Measurements from ENCODE around the gene LPCAT1.

LPCAT1 gene

DNA sequence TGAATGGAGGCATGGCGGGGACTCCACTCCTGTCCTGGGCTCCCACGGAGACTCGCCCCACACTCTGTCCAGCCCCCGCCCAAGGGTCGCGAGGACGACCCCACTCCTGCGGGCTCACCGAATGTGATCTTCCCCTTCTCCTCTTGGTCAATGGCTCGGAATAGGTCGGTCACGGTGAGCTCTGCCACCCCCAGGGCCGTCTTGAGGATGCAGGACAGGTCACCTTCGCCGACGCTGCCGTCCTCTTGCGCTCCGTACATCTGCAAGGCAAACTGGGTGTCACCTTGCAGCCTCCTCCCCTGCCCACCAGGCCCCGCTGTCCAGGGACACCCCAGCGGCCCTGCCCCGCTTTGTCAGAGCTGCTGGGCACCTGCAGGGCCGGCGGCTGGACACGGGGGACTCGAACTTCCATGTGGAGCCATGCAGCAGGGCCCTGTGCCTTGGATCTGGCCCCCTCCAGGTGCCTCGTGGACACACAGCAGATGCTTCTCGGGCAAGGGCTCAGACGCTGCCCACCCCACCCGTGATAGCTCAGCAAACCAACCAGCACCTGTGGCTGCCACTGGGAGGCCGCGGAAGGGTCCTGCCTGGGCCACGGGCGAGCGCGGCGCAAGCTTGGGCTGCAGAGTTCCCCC, 57.0 kb downstream of the LPCAT1 start (continued):
- no peak for TF ChIP-seq PPARA (CRISPR knock-in tag; IDR thresholded peaks at IDR 0.05; ENCODE audit: borderline replicate concordance)
- no peak for TF ChIP-seq ZNF70 (CRISPR knock-in tag; IDR thresholded peaks at IDR 0.05)
- TF ChIP-seq ZFP3 (CRISPR knock-in tag; IDR thresholded peaks at IDR 0.05) = no peak
- TF ChIP-seq, protein P1, sequence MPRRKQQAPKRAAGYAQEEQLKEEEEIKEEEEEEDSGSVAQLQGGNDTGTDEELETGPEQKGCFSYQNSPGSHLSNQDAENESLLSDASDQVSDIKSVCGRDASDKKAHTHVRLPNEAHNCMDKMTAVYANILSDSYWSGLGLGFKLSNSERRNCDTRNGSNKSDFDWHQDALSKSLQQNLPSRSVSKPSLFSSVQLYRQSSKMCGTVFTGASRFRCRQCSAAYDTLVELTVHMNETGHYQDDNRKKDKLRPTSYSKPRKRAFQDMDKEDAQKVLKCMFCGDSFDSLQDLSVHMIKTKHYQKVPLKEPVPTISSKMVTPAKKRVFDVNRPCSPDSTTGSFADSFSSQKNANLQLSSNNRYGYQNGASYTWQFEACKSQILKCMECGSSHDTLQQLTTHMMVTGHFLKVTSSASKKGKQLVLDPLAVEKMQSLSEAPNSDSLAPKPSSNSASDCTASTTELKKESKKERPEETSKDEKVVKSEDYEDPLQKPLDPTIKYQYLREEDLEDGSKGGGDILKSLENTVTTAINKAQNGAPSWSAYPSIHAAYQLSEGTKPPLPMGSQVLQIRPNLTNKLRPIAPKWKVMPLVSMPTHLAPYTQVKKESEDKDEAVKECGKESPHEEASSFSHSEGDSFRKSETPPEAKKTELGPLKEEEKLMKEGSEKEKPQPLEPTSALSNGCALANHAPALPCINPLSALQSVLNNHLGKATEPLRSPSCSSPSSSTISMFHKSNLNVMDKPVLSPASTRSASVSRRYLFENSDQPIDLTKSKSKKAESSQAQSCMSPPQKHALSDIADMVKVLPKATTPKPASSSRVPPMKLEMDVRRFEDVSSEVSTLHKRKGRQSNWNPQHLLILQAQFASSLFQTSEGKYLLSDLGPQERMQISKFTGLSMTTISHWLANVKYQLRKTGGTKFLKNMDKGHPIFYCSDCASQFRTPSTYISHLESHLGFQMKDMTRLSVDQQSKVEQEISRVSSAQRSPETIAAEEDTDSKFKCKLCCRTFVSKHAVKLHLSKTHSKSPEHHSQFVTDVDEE (CRISPR knock-in tag; IDR thresholded peaks at IDR 0.05) = no peak
- TF ChIP-seq, protein P2, sequence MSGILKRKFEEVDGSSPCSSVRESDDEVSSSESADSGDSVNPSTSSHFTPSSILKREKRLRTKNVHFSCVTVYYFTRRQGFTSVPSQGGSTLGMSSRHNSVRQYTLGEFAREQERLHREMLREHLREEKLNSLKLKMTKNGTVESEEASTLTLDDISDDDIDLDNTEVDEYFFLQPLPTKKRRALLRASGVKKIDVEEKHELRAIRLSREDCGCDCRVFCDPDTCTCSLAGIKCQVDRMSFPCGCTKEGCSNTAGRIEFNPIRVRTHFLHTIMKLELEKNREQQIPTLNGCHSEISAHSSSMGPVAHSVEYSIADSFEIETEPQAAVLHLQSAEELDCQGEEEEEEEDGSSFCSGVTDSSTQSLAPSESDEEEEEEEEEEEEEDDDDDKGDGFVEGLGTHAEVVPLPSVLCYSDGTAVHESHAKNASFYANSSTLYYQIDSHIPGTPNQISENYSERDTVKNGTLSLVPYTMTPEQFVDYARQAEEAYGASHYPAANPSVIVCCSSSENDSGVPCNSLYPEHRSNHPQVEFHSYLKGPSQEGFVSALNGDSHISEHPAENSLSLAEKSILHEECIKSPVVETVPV (CRISPR knock-in tag; IDR thresholded peaks at IDR 0.05) = no peak
- no peak for TF ChIP-seq ZC3H10 (CRISPR knock-in tag; IDR thresholded peaks at IDR 0.05)
- TF ChIP-seq ISL1 (CRISPR knock-in tag; IDR thresholded peaks at IDR 0.05) = no peak

DNA sequence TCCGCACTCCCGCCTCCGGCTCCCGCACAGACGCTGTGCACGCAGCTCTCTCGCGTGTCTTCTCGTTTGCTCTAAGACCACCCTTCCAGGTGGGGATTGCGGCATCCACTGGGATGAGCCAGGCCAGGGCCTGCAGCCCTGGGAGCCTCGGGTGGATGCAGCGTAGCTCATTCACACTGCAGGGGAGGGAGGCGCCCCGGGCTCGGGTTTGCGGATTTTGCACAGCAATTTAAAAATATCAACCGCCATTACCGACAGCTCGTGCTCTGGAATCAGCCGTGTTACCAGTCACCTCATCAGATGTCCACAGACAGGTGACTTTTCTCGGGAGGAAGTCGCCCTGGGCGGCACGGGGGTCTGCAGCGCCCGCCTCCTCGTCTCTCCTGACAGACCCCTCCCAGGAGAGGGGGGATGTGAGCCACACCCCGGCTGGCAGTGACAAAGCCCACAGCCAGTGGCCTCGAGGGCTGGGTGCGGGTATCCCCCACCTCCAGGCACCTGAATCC, 57.7 kb downstream of the LPCAT1 start:
- TF ChIP-seq, protein P3, sequence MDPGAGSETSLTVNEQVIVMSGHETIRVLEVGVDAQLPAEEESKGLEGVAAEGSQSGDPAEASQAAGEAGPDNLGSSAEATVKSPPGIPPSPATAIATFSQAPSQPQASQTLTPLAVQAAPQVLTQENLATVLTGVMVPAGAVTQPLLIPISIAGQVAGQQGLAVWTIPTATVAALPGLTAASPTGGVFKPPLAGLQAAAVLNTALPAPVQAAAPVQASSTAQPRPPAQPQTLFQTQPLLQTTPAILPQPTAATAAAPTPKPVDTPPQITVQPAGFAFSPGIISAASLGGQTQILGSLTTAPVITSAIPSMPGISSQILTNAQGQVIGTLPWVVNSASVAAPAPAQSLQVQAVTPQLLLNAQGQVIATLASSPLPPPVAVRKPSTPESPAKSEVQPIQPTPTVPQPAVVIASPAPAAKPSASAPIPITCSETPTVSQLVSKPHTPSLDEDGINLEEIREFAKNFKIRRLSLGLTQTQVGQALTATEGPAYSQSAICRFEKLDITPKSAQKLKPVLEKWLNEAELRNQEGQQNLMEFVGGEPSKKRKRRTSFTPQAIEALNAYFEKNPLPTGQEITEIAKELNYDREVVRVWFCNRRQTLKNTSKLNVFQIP (CRISPR knock-in tag; IDR thresholded peaks at IDR 0.05; ENCODE audit: borderline replicate concordance, low read depth) = no peak
- TF ChIP-seq, protein P4, sequence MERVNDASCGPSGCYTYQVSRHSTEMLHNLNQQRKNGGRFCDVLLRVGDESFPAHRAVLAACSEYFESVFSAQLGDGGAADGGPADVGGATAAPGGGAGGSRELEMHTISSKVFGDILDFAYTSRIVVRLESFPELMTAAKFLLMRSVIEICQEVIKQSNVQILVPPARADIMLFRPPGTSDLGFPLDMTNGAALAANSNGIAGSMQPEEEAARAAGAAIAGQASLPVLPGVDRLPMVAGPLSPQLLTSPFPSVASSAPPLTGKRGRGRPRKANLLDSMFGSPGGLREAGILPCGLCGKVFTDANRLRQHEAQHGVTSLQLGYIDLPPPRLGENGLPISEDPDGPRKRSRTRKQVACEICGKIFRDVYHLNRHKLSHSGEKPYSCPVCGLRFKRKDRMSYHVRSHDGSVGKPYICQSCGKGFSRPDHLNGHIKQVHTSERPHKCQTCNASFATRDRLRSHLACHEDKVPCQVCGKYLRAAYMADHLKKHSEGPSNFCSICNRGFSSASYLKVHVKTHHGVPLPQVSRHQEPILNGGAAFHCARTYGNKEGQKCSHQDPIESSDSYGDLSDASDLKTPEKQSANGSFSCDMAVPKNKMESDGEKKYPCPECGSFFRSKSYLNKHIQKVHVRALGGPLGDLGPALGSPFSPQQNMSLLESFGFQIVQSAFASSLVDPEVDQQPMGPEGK (CRISPR knock-in tag; IDR thresholded peaks at IDR 0.05; ENCODE audit: borderline replicate concordance) = no peak
- TF ChIP-seq GLIS3 (CRISPR knock-in tag; IDR thresholded peaks at IDR 0.05) = no peak
- TF ChIP-seq, protein P1 (CRISPR knock-in tag; IDR thresholded peaks at IDR 0.05) = no peak
- TF ChIP-seq ISL1 (CRISPR knock-in tag; IDR thresholded peaks at IDR 0.05) = no peak
- TF ChIP-seq PPARA (CRISPR knock-in tag; IDR thresholded peaks at IDR 0.05; ENCODE audit: borderline replicate concordance) = no peak
- no peak for TF ChIP-seq CSDC2 (CRISPR knock-in tag; IDR thresholded peaks at IDR 0.05)
- no peak for TF ChIP-seq ZNF565 (CRISPR knock-in tag; conservative IDR thresholded peaks at IDR 0.05; ENCODE audit: low read depth)
- no peak for TF ChIP-seq TCF4 (CRISPR knock-in tag; IDR thresholded peaks at IDR 0.05; ENCODE audit: borderline replicate concordance)
- TF ChIP-seq RARB (CRISPR knock-in tag; IDR thresholded peaks at IDR 0.05) = no peak
- TF ChIP-seq, protein P2 (CRISPR knock-in tag; IDR thresholded peaks at IDR 0.05) = no peak
- TF ChIP-seq ARNTL (CRISPR knock-in tag; IDR thresholded peaks at IDR 0.05; ENCODE audit: borderline replicate concordance, low read depth) = no peak
- no peak for ATAC-seq

DNA sequence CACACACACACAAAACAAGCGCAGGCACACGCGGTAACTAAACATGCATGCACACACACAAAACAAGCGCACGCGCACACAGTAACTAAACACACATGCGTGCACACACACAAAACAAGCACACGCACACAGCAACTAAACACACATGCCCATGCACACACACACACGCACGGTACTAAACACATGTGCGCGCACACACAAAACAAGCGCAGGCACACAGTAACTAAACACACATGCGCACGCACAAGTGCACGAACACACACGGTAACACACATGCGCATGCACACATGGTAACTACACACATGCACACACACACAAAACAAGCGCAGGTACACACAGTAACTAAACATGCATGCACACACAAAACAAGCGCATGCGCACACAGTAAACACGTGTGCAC, 58.6 kb downstream of the LPCAT1 start:
- no peak for TF ChIP-seq TCF4 (CRISPR knock-in tag; IDR thresholded peaks at IDR 0.05; ENCODE audit: borderline replicate concordance)
- no peak for TF ChIP-seq ZNF565 (CRISPR knock-in tag; conservative IDR thresholded peaks at IDR 0.05; ENCODE audit: low read depth)
- TF ChIP-seq ZNF8 (CRISPR knock-in tag; IDR thresholded peaks at IDR 0.05) = no peak
- TF ChIP-seq ZFP3 (CRISPR knock-in tag; IDR thresholded peaks at IDR 0.05) = no peak
- TF ChIP-seq ISL1 (CRISPR knock-in tag; IDR thresholded peaks at IDR 0.05) = no peak
- TF ChIP-seq BACH2 (CRISPR knock-in tag; IDR thresholded peaks at IDR 0.05; ENCODE audit: borderline replicate concordance) = no peak
- TF ChIP-seq SNAI2 (CRISPR knock-in tag; IDR thresholded peaks at IDR 0.05) = no peak
- ATAC-seq = no peak
